ENCODE results near the gene SH3TC1.

Gene SH3TC1

GRCh38 chr4:8260656-8261111 is 61.6 kb downstream of the SH3TC1 start:
- no peak for DNase-seq

DNA sequence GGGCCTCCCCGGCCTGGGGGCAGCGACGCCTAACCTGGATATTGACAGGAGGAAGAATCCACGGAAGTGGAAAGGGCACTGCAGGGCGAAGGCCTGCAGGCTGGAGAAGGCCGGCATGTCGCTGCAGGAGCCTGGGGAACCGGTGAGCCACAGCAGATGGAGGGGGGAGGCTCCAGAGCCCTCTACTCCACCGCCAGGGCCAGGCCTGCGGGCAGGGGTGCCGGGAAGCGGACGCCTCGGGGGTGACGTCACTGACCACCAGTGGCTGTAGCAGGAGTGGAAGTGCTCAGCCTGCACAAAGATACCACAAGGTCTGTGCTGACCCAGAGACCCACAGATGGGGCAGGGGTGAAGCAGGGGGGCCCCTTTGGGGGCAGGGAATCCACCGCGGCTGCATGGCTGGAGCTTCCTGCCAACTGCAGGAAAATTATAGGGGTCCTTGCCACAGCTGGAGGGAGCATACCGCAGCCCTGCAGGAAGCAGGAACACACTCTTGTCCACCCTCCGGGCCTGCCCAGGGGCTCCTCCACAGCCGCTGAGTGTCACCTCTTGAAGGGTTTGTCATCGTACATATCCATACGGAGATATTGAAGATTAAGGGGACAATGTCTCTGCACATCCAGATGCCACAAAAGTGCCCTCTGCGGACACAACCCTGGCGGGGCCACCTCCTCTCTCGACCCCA is 62.9 kb downstream of the SH3TC1 start:
- DNase-seq = peak in 1 of 56 donors; percentile 24

- DNase-seq = no peak
Measured at GRCh38 chr4:8262637-8263322, 63.7 kb downstream of the SH3TC1 start.

GRCh38 chr4:8263397-8263796 is 64.3 kb downstream of the SH3TC1 start:
- DNase-seq = no peak

GRCh38 chr4:8264106-8264505 is 65.0 kb downstream of the SH3TC1 start:
- no peak for DNase-seq

DNA sequence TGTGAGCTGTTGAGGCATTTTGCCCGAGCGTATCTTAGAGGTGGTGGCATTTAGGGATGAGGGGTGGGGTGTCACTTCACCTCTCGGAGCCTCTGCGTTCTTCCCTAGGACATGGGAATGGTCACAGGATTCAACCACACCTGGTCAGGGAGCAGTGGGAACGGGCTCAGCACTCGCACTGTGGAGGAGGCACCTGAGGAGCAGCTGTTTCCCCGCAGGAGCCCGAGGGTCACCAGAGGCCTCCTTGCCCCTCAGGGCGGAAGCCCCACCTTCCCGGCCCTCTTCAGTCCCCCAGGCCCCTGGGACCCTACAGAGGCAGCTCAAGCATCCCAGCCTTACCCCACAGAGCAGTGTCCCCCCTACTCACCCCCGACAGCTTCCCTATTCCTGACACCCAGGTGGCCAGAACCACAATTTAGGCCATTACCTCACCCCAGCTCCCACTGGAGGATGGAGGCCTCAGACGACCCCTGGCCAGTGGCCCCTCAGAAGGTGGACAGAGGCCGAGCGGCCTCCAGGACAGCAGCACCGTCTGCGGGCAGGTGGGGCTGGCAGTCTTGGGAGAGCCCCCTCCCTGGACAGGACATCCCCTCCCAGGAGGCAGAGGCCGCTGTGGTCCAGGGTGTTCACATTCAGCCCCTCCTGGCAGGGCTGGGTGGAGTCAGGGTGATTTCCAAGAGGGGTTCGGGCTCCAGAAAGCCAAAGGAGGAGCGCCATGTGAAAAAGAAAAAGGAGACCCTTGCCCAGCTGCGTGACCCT is 66.3 kb downstream of the SH3TC1 start:
- no peak for DNase-seq

- DNase-seq = no peak
Measured at GRCh38 chr4:8266088-8266487, 67.0 kb downstream of the SH3TC1 start.

GRCh38 chr4:8266508-8266907 is 67.4 kb downstream of the SH3TC1 start:
- DNase-seq = no peak

GRCh38 chr4:8267077-8267476 is 68.0 kb downstream of the SH3TC1 start:
- peak in 1 of 56 donors; percentile 14 for DNase-seq

DNA sequence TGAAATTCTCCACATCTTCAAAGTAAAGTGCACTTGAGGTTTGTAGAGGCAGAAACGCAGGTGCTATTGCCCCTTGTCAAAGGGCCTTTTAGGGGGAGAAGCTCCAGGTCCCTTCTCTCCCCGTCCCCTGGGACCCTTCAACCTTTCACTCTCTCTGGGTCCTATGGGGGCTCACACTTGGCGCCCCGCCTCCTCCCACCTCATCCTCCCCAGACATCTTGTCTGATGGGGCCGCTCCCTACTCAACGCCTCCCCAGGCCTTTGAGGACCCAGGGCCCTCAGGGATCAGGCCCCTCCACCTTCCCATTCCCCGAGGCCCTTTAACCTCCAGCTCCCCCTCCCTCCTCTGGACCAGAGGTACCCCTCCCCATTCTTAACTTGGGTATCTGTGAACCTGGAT is 69.1 kb downstream of the SH3TC1 start:
- DNase-seq = no peak

GRCh38 chr4:8268901-8269534 is 69.9 kb downstream of the SH3TC1 start:
- no peak for DNase-seq

GRCh38 chr4:8269535-8270417 is 70.7 kb downstream of the SH3TC1 start, which contains the start of gene HTRA3:
HTRA3 (plus strand) TSS chr4:8269754; CDS start chr4:8269969, 215 bp downstream.
- no peak for DNase-seq

GRCh38 chr4:8270418-8270771 is 71.3 kb downstream of the SH3TC1 start:
- no peak for DNase-seq

- no peak for DNase-seq
Measured at GRCh38 chr4:8270912-8271815, 72.1 kb downstream of the SH3TC1 start.

GRCh38 chr4:8271821-8272220 is 72.7 kb downstream of the SH3TC1 start:
- DNase-seq = no peak

GRCh38 chr4:8272472-8273428 is 73.7 kb downstream of the SH3TC1 start:
- DNase-seq = no peak

GRCh38 chr4:8273450-8273849 is 74.4 kb downstream of the SH3TC1 start:
- DNase-seq = no peak

DNA sequence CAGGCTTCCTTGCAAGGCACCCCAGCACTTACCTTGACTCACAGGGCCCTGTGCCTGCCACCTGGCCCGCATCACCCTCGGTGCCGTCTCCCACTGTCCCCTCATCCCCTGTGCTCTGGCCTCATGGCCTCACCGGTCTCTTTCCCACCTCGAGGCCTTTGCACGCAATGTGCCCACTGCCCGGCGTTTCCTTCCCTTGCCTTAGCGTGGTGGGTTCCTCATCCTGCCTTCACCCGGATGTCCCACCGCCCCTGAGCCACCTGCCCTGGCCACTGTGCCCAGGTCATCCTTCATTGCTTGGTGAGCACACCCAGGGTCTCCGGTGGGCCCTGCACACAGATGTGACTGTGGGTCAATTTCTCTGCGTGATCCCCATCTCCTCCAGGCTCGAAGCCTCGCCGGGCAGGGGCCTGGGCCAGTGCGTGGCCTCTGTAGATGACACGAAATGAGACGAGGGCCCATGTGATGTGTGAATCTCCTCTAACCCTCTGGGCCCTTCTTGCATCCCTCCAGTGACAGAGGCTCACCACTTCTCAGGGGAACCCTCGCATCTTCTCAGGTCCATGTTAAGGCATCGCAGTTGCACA is 75.1 kb downstream of the SH3TC1 start:
- no peak for DNase-seq

Measured in nucleus accumbens (tissue), 56 donors.